OCI-M2 (cell line): ENCODE data around the gene DEPDC7.

Experiments
- DNase-seq: peaks from one replicate; lab custom pipeline; 2025; ENCODE audit not compliant: unreplicated experiment; lab: John Stamatoyannopoulos, UW

The DEPDC7 gene

DNA sequence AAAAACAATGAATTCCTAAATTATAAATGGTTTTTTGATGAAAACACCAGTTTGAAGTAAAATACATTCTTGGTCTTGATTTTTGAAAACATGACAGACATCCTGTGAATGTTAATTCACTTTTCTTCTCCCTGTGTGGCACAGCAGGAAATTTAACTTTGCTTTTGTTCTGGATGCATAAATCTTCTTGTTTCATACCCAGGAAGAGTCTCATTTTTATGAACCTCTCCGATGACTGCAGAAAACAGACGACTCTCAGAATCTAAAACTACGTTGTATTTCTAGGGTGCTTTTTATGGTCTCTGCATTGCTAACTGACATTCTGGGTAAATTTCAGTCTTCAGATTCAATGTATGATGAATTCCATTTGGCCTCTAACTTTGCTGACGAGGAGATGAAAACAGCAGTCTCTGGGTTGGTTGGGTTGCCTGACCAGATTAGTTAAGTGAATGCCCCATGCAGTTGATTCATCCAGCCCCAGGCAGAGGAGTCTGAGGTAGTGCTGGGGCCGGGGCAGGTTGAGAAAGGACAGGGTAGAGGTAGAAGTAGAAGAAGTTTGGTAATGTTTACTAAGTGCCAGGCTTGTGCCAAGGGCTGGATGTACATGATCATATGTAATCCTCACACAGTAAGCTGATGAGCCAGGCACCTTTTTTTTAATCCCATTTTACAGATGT, 43.8 kb downstream of the DEPDC7 start:
- DNase-seq, result no peak

- no peak for DNase-seq
These were observed 44.6 kb downstream of the DEPDC7 start for GRCh38 chr11:33060271-33060670.

DNA sequence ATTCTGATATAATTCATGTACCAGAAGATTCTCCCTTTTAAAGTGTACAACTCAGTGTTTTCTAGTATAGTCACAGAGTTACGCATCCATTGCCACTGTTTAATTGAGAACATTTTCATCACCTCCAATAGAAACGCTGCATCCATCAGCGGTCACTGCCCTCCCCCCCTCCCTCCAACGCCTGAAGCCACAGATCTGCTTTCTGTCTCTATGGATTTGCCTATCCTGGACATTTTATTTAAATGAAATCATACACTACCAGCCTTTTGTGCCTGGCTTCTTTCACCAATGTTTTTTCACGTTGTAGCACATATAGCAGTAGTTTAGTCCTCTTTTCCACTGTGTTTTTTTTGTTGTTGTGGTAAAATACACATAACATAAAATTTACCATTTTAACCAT, 46.5 kb downstream of the DEPDC7 start:
- no peak for DNase-seq

- no peak for DNase-seq
These were observed 47.7 kb downstream of the DEPDC7 start for GRCh38 chr11:33063326-33063881.

GRCh38 chr11:33064033-33064825, 48.6 kb downstream of the DEPDC7 start:
- no peak for DNase-seq

DNA sequence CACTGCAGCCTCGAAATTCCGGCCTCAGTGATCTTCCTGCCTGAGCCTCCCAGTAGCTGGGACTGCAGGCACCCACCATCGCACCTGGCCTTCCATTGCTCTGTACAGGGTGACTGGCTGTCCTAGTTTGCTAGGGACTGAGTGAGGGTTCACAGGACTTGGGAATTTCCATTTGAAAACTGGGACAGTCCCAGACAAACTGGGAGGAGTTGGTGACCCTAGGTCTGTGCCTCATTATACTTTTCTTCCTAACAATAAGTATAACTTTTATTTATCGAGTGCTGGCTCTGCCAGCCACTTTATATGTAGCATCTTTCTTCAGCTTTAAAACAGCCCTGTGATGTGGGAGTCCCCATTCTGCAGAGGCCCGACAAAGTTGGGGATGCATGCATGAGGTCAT, 49.2 kb downstream of the DEPDC7 start:
- DNase-seq, result no peak

- DNase-seq, result no peak
These were observed 49.9 kb downstream of the DEPDC7 start for GRCh38 chr11:33065445-33066178.

- no peak for DNase-seq
These were observed 51.6 kb downstream of the DEPDC7 start for GRCh38 chr11:33067294-33067693.

DNA sequence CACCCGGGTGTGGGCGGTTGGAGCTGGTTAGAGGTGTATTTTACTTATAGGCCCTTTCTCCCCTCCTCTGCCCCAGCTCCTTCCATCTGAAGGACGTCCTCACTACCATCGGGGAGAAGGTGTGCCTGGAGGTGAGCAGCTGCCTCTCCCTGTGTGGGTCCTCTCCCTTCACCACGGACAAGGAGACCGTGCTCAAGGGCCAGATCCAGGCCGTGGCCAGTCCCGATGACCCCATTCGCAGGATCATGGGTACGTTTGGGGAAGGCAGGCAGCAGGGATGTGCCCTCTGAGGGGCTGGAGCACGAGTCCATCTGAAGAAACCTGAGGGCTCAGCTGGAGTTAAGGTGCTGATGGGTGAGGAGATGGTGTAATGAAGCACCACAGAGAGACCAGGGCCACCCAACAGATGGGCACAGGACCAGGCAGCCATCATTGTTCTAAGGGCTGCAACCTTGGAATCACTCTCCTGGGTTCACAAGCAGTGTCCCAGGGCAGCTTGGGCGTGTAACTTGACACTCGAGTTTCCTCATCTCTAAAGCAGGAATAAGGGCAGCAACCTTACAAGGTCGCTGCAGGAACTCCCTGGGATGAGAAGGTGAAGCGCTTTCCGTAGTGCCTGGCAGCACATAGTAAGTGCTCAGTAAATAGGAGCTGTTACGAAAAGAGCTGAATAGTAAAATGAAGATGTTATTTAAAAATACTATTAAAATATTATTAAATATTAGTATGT, 53.1 kb downstream of the DEPDC7 start:
- no peak for DNase-seq

DNA sequence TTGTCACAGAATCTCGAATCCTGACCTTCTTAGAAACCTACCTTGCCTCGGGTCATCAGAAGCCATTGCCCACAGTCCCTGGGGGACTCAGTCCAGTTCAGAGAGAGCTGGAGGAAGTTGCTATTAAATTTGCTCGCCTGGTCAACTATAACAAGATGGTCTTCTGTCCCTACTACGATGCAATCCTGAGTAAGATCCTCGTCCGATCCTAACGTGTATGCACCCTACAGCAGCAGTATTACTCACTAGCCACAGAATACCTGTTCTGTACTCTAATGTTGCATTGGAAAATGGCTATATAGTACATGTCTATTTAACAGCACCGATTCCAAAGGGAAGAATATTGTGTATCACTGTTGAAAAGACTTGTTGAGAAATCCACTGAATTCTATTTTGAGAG, 56.8 kb downstream of the DEPDC7 start:
- no peak for DNase-seq
